Thoracic aorta (tissue), 2 donors: Measurements from ENCODE around the gene HLA-E. TPM values are rescaled to one million over a fixed set of nuclear protein-coding genes. Genes with fewer than 3 reads are reported as not detected.

Experiments
- ATAC-seq: fragments of 150-250 bp; one replicate; pipeline ENCODE4 v1.8.0; 2017; ENCODE audit warnings: low read depth; ENCODE audit not compliant: insufficient number of reproducible peaks, low FRiP score
- DNase-seq: peaks from one replicate; pipeline ENCODE4 v3.0.0-alpha.2; 2020; ENCODE audit warnings: low spot score
- H3K27ac ChIP-seq, 2 donors: fragments of 200-600 bp; sonication (generic); 1 replicate in 1 of 2; 2 replicates in 1 of 2; pipeline ENCODE4 v1.5.1; 2016; ENCODE audit warnings: mild to moderate bottlenecking in 2 of 2, moderate library complexity in 2 of 2
- H3K27me3 ChIP-seq: fragments of 200-600 bp; sonication (generic); replicated peaks from 2 replicates; pipeline ENCODE4 v1.6.0; 2016; ENCODE audit warnings: mild to moderate bottlenecking; ENCODE audit not compliant: insufficient read depth
- H3K36me3 ChIP-seq: fragments of 200-600 bp; sonication (generic); one replicate; pipeline ENCODE4 v1.5.1; 2016
- H3K4me1 ChIP-seq, 2 donors: fragments of 200-600 bp; sonication (generic); 1 replicate in 1 of 2; 2 replicates in 1 of 2; pipeline versions ENCODE4 v1.5.1 to v1.6.0; 2016; ENCODE audit warnings: low read depth in 2 of 2, mild to moderate bottlenecking in 1 of 2; ENCODE audit not compliant: control insufficient read depth in 1 of 2
- H3K4me3 ChIP-seq: fragments of 200-600 bp; sonication (generic); 2 replicates; pipeline ENCODE4 v1.5.1; 2016; ENCODE audit warnings: mild to moderate bottlenecking
- H3K9me3 ChIP-seq: fragments of 200-600 bp; sonication (generic); 2 replicates; pipeline ENCODE4 v1.5.1; 2016
- CTCF ChIP-seq: fragments of 200-600 bp; sonication (generic); IDR thresholded peaks from one replicate; pipeline ENCODE4 v1.5.1; 2019; ENCODE audit warnings: antibody characterized with exemption
- total RNA-seq, 2 donors: library from RNA; depleted of rRNA; stranded (reverse); fragments of >200 nt; gene quantifications; one replicate each; pipeline versions ENCODE4 v1.1.0 to v1.2.3, GENCODE V29; 2016

HLA-E gene
- total RNA-seq, 2 donors from 2014 or later = 507 to 602 TPM

DNA sequence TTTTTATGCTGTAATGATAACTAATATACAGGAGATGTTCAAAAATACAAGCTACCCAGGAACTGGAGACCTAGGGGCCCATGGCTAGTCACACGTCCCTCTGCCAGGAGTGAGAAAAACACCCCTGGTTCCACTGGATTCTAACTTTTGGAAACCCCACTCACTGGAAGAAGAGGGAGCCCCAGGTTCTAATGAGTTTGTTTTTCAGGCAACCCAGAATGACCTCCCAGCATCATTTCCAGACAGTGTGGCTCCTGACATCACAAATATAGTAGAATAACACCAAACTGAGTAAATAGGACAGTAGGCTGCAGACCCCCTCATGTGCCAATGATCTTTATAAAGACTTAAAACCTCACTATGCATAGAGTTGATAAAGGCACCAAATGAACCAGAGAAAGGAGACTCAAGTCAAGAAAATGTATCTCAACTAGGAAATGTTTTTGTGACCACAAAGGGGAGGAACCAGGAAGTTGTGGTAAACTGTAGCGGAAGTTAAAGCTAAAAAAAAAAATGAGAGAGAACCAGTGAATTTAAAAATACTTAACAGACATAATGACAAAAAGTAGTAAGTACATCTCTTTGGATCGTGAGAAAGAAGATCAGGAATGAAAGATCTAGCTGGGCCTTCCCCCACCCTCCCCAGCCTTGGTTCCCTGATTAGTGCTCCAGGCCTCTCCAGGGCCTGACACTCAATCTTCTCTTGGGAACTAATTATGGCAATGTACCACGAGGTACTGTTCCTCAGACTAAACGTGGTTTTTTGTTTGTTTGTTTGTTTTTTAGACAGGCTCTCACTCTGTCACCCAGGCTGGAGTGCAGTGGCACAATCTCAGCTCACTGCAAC is 19.8 kb downstream of the HLA-E start:
- H3K36me3 ChIP-seq = no peaks in the 10 kb centered on the region
- ATAC-seq = no peak
- no peak overlapping the region for H3K4me3 ChIP-seq
- DNase-seq = no peak
- no peak for TF ChIP-seq CTCF
- no peaks in the 10 kb centered on the region for H3K4me1 ChIP-seq
- H3K9me3 ChIP-seq = no peaks in the 10 kb centered on the region
- no peaks in the 10 kb centered on the region for H3K27me3 ChIP-seq
- H3K27ac ChIP-seq = no peak overlapping the region

DNA sequence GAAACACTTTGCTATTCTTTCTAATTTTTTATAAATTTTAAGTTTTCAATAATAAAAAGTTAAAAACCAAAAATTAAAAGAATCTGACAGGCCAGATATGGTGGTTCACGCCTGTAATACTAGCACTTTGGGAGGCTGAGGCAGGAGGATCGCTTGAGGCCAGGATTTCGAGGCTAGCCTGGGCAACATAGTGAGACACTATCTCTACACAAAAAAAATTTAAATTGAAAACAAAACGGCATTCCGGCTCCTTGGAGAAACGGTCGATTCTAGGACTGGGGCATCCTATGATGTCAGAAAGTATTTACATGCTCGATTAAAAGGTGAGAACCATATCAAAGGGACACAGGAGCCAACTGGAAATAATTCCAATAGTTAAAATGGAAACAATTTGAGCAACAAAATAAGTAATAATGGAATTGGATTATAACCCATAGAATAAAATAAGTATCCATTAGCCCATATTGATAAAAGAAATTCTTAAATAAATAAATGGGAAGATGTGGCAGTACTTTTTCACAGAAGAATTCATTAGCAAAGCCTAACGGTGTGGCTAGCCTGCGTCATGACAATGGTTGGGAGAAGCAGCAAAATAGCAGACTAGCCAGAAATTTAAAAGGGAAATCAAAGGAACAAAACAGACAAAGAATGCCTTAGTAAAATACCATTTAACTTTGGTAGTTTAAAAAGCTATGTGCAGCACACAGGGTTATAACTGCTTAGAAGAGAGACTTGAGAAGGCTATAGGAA is 21.3 kb downstream of the HLA-E start:
- H3K9me3 ChIP-seq = no peaks in the 10 kb centered on the region
- DNase-seq = no peak
- H3K27me3 ChIP-seq = no peaks in the 10 kb centered on the region
- no peak overlapping the region for H3K4me3 ChIP-seq
- H3K27ac ChIP-seq = no peak overlapping the region
- ATAC-seq = no peak
- no peak for TF ChIP-seq CTCF
- no peaks in the 10 kb centered on the region for H3K36me3 ChIP-seq
- no peaks in the 10 kb centered on the region for H3K4me1 ChIP-seq

- no peak for TF ChIP-seq CTCF
- H3K4me3 ChIP-seq = no peak overlapping the region
- no peaks in the 10 kb centered on the region for H3K9me3 ChIP-seq
- no peaks in the 10 kb centered on the region for H3K36me3 ChIP-seq
- DNase-seq (no peak), ATAC-seq (no peak)
- H3K27ac ChIP-seq = no peak overlapping the region
- H3K4me1 ChIP-seq = no peaks in the 10 kb centered on the region
- no peaks in the 10 kb centered on the region for H3K27me3 ChIP-seq
Measured at GRCh38 chr6:30511169-30511546, 21.8 kb downstream of the HLA-E start.

- TF ChIP-seq CTCF = no peak
- Histone ChIP-seq H3K9me3 (no peaks in the 10 kb centered on the region), H3K27ac (no peak overlapping the region), H3K4me1 (no peaks in the 10 kb centered on the region), H3K27me3 (no peaks in the 10 kb centered on the region), H3K4me3 (no peak overlapping the region), H3K36me3 (no peaks in the 10 kb centered on the region)
- ATAC-seq = no peak
- DNase-seq = no peak
Measured at GRCh38 chr6:30513451-30513850, 24.1 kb downstream of the HLA-E start.

- TF ChIP-seq CTCF = no peak
- H3K27me3 ChIP-seq = no peaks in the 10 kb centered on the region
- DNase-seq = no peak
- H3K4me1 ChIP-seq = no peaks in the 10 kb centered on the region
- H3K27ac ChIP-seq = no peak overlapping the region
- no peak for ATAC-seq
- H3K36me3 ChIP-seq = no peaks in the 10 kb centered on the region
- H3K4me3 ChIP-seq = no peak overlapping the region
- H3K9me3 ChIP-seq = no peaks in the 10 kb centered on the region
Measured at GRCh38 chr6:30515106-30515505, 25.8 kb downstream of the HLA-E start.
